Activated T-helper 9 cell treated with anti-CD3 and anti-CD28 coated beads, Interleukin-2, amount 50 U/mL, for 16 hours (primary cell): ENCODE data around the gene TTYH3.

Source experiments
- DNase-seq: peaks from one replicate; pipeline ENCODE4 v3.0.0-alpha.2; 2020; ENCODE audit warnings: low read depth

The TTYH3 gene

GRCh38 chr7:2635148-2635668 is 3.4 kb downstream of the TTYH3 start:
- no peak for DNase-seq

GRCh38 chr7:2635810-2636701 is 4.3 kb downstream of the TTYH3 start:
- DNase-seq = no peak

- no peak for DNase-seq
These were observed 5.3 kb downstream of the TTYH3 start for GRCh38 chr7:2637066-2637471.

- DNase-seq = no peak
These were observed 5.9 kb downstream of the TTYH3 start for GRCh38 chr7:2637505-2638223.

GRCh38 chr7:2638224-2638991 is 6.6 kb downstream of the TTYH3 start:
- DNase-seq = no peak

GRCh38 chr7:2639181-2639681 is 7.4 kb downstream of the TTYH3 start:
- DNase-seq = no peak

GRCh38 chr7:2639695-2640481 is 8.1 kb downstream of the TTYH3 start:
- DNase-seq = no peak

GRCh38 chr7:2640482-2640830 is 8.7 kb downstream of the TTYH3 start:
- DNase-seq = no peak

GRCh38 chr7:2640846-2641316 is 9.1 kb downstream of the TTYH3 start:
- no peak for DNase-seq

- DNase-seq = no peak
These were observed 9.9 kb downstream of the TTYH3 start for GRCh38 chr7:2641406-2642393.

GRCh38 chr7:2643386-2644219 is 11.8 kb downstream of the TTYH3 start:
- no peak for DNase-seq

- no peak for DNase-seq
These were observed 12.4 kb downstream of the TTYH3 start for GRCh38 chr7:2644220-2644561.

GRCh38 chr7:2644562-2645273 is 12.9 kb downstream of the TTYH3 start:
- DNase-seq = no peak

- DNase-seq = no peak
These were observed 13.6 kb downstream of the TTYH3 start for GRCh38 chr7:2645274-2645868.

GRCh38 chr7:2646336-2646679 is 14.5 kb downstream of the TTYH3 start:
- no peak for DNase-seq

- DNase-seq = no peak
These were observed 15.1 kb downstream of the TTYH3 start for GRCh38 chr7:2646680-2647571.

GRCh38 chr7:2647594-2648172 is 15.9 kb downstream of the TTYH3 start:
- no peak for DNase-seq
